Loucy (cell line): ENCODE results near the gene FTHL17.

Source experiments
- H2AFZ ChIP-seq: fragments of 200-600 bp; sonication (generic); 2 replicates; pipeline ENCODE4 v1.6.0; 2016; ENCODE audit warnings: antibody characterized with exemption, mild to moderate bottlenecking, low read length, moderate library complexity
- H3F3A ChIP-seq: fragments of 200-600 bp; 2 replicates; pipeline ENCODE4 v1.6.0; 2016; ENCODE audit warnings: antibody characterized with exemption, low read depth, mild to moderate bottlenecking
- H3K27me3 ChIP-seq: fragments of 200-600 bp; sonication (generic); 2 replicates; pipeline ENCODE4 v1.6.1; 2014; ENCODE audit warnings: low read length, mild to moderate bottlenecking; ENCODE audit not compliant: insufficient read depth, poor library complexity, severe bottlenecking
- H3K36me3 ChIP-seq: fragments of 200-600 bp; sonication (generic); 2 replicates; pipeline ENCODE4 v1.6.1; 2016; ENCODE audit warnings: low read length; ENCODE audit not compliant: insufficient read depth
- H3K4me1 ChIP-seq: fragments of 200-600 bp; sonication (generic); 2 replicates; pipeline ENCODE4 v1.5.1; 2014; ENCODE audit warnings: low read length, mild to moderate bottlenecking; ENCODE audit not compliant: insufficient read depth, poor library complexity, severe bottlenecking
- H3K4me2 ChIP-seq: fragments of 200-600 bp; sonication (generic); 2 replicates; pipeline ENCODE4 v1.6.0; 2014; ENCODE audit warnings: antibody characterized with exemption, low read length, low read depth, mild to moderate bottlenecking; ENCODE audit not compliant: poor library complexity, severe bottlenecking
- H3K4me3 ChIP-seq: fragments of 200-600 bp; sonication (generic); 2 replicates; pipeline ENCODE4 v1.5.1; 2014; ENCODE audit warnings: low read length, mild to moderate bottlenecking, mixed read lengths; ENCODE audit not compliant: poor library complexity, severe bottlenecking
- H3K79me2 ChIP-seq: fragments of 200-600 bp; sonication (generic); 2 replicates; pipeline ENCODE4 v1.6.1; 2014; ENCODE audit warnings: low read length; ENCODE audit not compliant: insufficient read depth
- H3K9ac ChIP-seq: fragments of 200-600 bp; sonication (generic); 2 replicates; pipeline ENCODE4 v1.6.0; 2014; ENCODE audit warnings: mild to moderate bottlenecking, low read depth, low read length, moderate library complexity; ENCODE audit not compliant: poor library complexity, severe bottlenecking
- H3K9me2 ChIP-seq: fragments of 200-600 bp; sonication (generic); replicated peaks from 2 replicates; pipeline ENCODE4 v1.6.1; 2016; ENCODE audit warnings: low read depth, low read length, mixed read lengths
- H3K9me3 ChIP-seq: fragments of 200-600 bp; sonication (generic); 2 replicates; pipeline ENCODE4 v1.6.1; 2014; ENCODE audit warnings: mild to moderate bottlenecking, antibody characterized with exemption, low read length, low read depth; ENCODE audit not compliant: insufficient read depth
- H4K20me1 ChIP-seq: fragments of 200-600 bp; sonication (generic); 2 replicates; pipeline ENCODE4 v1.6.0; 2014; ENCODE audit warnings: antibody characterized with exemption, low read length, mild to moderate bottlenecking; ENCODE audit not compliant: insufficient read depth, poor library complexity, severe bottlenecking
- EZH2phosphoT487 ChIP-seq: fragments of 200-600 bp; IDR thresholded peaks from 2 replicates; pipeline ENCODE4 v1.6.1; 2018; ENCODE audit warnings: antibody characterized with exemption, mild to moderate bottlenecking, moderate library complexity, borderline replicate concordance
- TF ChIP-seq, protein P1 (sequence below): fragments of 200-600 bp; sonication (generic); conservative IDR thresholded peaks from 2 replicates; pipeline ENCODE4 v1.5.1; 2014; ENCODE audit warnings: mild to moderate bottlenecking, antibody characterized with exemption, low read length

FTHL17 gene

DNA sequence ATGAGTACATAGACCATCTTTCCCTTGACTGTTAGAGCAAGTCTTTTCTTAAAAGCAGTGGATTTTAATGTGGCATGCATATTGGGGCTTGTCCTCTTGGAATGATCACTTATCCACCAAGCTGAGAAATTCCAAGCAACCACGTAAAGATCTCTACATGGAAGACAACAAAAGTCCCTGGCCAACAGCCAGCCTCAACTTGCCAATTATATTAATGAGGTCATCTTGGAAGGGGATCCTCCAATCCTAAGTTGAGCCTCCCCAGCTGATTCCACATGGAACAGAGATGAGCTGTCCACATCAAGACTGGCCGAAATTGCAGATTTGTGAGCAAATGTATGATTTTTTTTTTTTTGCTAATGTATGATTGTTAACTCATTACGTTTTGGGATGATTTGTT is 20.6 kb upstream of the FTHL17 start:
- Histone ChIP-seq H3F3A (no peaks in the 10 kb centered on the region), H3K9ac (no peak overlapping the region), H2AFZ (no peak overlapping the region), H3K36me3 (no peaks in the 10 kb centered on the region), H3K79me2 (no peaks in the 10 kb centered on the region), H3K9me2 (no peaks in the 10 kb centered on the region), H4K20me1 (no peaks in the 10 kb centered on the region), H3K27me3 (no peaks in the 10 kb centered on the region), H3K4me1 (peaks cover 4% of the 10 kb centered on the region), H3K9me3 (no peaks in the 10 kb centered on the region), H3K4me3 (no peak overlapping the region), H3K4me2 (no peak overlapping the region)
- TF ChIP-seq EZH2phosphoT487, result no peak
- TF ChIP-seq, protein P1, sequence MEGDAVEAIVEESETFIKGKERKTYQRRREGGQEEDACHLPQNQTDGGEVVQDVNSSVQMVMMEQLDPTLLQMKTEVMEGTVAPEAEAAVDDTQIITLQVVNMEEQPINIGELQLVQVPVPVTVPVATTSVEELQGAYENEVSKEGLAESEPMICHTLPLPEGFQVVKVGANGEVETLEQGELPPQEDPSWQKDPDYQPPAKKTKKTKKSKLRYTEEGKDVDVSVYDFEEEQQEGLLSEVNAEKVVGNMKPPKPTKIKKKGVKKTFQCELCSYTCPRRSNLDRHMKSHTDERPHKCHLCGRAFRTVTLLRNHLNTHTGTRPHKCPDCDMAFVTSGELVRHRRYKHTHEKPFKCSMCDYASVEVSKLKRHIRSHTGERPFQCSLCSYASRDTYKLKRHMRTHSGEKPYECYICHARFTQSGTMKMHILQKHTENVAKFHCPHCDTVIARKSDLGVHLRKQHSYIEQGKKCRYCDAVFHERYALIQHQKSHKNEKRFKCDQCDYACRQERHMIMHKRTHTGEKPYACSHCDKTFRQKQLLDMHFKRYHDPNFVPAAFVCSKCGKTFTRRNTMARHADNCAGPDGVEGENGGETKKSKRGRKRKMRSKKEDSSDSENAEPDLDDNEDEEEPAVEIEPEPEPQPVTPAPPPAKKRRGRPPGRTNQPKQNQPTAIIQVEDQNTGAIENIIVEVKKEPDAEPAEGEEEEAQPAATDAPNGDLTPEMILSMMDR, result no peak

DNA sequence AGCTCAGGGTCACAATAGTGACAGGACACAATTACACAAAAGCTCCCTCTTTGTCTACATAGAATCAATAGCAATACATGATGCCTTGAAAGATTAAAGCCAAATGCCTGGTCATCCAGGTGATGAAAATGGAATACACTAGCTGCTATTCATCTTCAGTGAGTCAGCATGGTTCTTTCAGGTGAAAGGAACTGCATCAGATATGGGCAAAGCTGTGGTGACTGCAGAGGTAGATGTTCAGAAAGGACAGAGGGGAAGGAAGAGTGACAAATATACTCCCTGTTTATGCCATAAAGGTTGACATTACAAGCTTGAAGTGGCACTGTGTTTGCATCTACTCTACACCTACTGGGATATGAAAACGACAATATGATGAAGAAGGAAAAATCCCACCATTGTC is 20.0 kb upstream of the FTHL17 start:
- Histone ChIP-seq H3K9ac (no peak overlapping the region), H2AFZ (no peak overlapping the region), H3K4me1 (peaks cover 4% of the 10 kb centered on the region), H3K9me2 (no peaks in the 10 kb centered on the region), H3K9me3 (no peaks in the 10 kb centered on the region), H3K36me3 (no peaks in the 10 kb centered on the region), H4K20me1 (no peaks in the 10 kb centered on the region), H3K4me2 (no peak overlapping the region), H3F3A (no peaks in the 10 kb centered on the region), H3K4me3 (no peak overlapping the region), H3K27me3 (no peaks in the 10 kb centered on the region), H3K79me2 (no peaks in the 10 kb centered on the region)
- TF ChIP-seq, protein P1, result no peak
- TF ChIP-seq EZH2phosphoT487, result no peak

DNA sequence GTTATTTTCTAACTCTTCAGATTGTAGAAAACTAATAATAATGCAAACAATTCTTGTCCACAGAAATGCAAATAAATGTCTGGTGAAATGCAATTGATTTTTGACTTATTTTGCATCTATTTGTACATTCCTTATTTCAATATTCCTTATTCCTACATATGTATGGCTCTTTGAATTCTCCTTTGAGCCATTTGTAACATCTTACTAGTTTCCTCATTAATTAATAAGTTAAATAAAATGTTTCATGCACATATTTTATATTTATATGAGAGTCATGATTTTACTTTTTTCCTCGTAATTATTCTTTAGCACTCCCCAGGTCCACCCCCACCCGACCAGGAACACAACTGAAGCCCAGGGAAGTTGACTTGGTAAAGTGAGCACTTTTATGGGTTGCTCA is 2.7 kb upstream of the FTHL17 start:
- no peaks in the 10 kb centered on the region for H3F3A ChIP-seq
- H3K4me1 ChIP-seq, result peaks cover 3% of the 10 kb centered on the region

More for the DNA sequence above, 2.7 kb upstream of the FTHL17 start:
- H3K4me3 ChIP-seq, result no peak overlapping the region
- H3K4me2 ChIP-seq, result no peak overlapping the region
- no peaks in the 10 kb centered on the region for H4K20me1 ChIP-seq
- no peaks in the 10 kb centered on the region for H3K27me3 ChIP-seq
- H2AFZ ChIP-seq, result no peak overlapping the region
- no peaks in the 10 kb centered on the region for H3K36me3 ChIP-seq
- no peak for TF ChIP-seq EZH2phosphoT487
- TF ChIP-seq, protein P1, result no peak
- H3K9me2 ChIP-seq, result no peaks in the 10 kb centered on the region
- H3K9me3 ChIP-seq, result no peaks in the 10 kb centered on the region
- H3K9ac ChIP-seq, result no peak overlapping the region
- H3K79me2 ChIP-seq, result no peaks in the 10 kb centered on the region
